OCI-LY1 (cell line): ENCODE data around the gene MBNL1.

Source experiments
- EZH2 ChIP-seq: fragments of 200-600 bp; sonication (generic), shearing (Covaris generic); IDR thresholded peaks from 2 replicates; pipeline ENCODE4 v1.8.0; 2017; ENCODE audit warnings: borderline replicate concordance, mixed run types, mild to moderate bottlenecking, antibody characterized with exemption, low read length, moderate library complexity, mixed read lengths
- TF ChIP-seq, protein P1 (sequence below): fragments of 200-600 bp; sonication (generic), shearing (Covaris generic); IDR thresholded peaks from 2 replicates; pipeline ENCODE4 v1.5.1; 2017; ENCODE audit warnings: mild to moderate bottlenecking, antibody characterized with exemption, low read length, moderate library complexity, mixed read lengths

DNA sequence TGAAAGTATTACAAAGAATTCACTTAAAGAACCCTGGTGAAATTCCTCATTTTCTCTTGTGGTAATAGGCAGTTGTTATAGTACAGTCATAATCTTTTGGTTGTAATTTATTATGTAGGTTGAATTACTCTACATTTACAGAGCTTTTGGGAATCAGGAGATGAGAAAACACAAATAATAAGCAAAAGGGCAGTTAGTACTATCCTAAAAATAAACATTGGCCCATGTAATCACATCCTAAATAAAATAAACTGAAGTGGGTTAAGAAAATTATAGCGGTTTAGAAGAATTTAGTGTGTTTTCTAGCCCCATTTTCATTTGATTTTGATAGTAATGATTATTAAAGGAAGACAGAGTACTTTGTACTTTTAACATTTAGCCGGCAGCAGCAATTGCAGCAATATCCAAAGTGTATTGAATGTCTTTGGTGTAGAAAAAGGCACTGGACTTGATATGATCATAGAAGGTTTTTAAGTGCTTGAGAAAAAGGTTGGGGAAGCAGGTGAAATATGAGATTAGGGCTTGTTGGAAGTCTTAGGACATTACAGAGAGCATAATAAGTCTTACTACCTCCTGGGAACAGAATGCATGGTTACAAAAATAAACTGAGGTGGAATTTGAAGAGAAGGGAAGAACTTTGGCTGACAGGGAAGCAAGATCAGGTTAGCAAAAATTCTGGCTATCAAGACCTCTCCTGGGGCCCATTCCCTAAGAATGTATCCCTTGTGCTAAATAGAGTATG is 79.9 kb downstream of the MBNL1 start:
- TF ChIP-seq, protein P1, sequence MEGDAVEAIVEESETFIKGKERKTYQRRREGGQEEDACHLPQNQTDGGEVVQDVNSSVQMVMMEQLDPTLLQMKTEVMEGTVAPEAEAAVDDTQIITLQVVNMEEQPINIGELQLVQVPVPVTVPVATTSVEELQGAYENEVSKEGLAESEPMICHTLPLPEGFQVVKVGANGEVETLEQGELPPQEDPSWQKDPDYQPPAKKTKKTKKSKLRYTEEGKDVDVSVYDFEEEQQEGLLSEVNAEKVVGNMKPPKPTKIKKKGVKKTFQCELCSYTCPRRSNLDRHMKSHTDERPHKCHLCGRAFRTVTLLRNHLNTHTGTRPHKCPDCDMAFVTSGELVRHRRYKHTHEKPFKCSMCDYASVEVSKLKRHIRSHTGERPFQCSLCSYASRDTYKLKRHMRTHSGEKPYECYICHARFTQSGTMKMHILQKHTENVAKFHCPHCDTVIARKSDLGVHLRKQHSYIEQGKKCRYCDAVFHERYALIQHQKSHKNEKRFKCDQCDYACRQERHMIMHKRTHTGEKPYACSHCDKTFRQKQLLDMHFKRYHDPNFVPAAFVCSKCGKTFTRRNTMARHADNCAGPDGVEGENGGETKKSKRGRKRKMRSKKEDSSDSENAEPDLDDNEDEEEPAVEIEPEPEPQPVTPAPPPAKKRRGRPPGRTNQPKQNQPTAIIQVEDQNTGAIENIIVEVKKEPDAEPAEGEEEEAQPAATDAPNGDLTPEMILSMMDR, result no peak
- TF ChIP-seq EZH2, result no peak
